ENCODE data around the gene SHISA7.

Gene SHISA7

GRCh38 chr19:55486971-55487923, 44.1 kb upstream of the SHISA7 start:
- Histone ChIP-seq H4K20me1 (no peaks in the 10 kb centered on the region; the same call in 1 of the 2 replicates), H3K4me2 (peak overlapping the region; percentile 96), H3K9ac (peak overlapping the region; percentile 85), H3K4me3 (peak overlapping the region; percentile 42; the same call in 1 of the 2 replicates), H3K36me3 (peaks cover 15% of the 10 kb centered on the region), H3K4me1 (peaks cover 73% of the 10 kb centered on the region), H3K9me3 (no peaks in the 10 kb centered on the region), H3K27me3 (no peaks in the 10 kb centered on the region), H3K27ac (peak overlapping the region; percentile 87)
- no peak for TF ChIP-seq Cebpa-rat (IDR thresholded peaks at IDR 0.05)

DNA sequence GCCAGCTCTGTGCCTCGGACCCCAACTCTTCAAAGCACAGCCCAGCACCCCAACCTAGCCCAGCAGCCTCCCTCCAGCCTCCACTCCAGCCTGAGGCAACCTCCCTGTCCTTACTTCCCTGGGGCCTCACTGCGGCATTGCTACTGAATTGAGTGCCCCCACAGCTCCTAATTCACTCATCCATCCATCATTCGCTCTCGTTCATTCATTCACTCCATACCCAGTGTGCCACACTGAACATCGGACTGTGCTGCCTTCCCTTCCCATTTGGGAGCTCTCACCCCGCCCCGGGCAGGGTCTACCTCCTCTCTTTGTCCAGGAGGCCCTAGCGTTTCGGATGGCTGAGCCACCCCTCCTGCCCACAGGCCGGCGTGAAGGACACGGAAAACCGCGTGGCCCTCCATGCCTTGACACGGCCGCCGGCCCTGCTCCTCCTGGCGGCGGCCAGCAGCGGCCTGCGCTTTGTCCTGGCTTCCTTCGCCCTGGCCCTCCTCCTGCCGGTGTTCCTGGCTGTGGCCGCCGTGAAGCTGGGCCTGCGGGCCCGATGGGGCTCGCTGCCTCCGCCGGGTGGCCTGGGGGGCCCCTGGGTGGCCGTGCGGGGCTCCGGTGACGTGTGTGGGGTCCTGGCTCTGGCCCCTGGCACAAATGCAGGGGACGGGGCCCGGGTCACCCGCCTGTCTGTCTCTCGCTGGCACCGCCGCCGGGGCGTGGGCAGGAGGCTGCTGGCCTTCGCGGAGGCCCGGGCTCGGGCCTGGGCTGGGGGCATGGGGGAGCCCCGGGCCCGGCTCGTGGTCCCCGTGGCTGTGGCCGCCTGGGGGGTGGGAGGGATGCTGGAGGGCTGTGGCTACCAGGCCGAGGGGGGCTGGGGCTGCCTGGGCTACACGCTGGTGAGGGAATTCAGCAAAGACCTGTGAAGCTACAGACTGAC, 43.2 kb upstream of the SHISA7 start:
- peak overlapping the region; percentile 96 for H3K4me2 ChIP-seq
- no peaks in the 10 kb centered on the region for H3K9me3 ChIP-seq
- H3K9ac ChIP-seq = peak overlapping the region; percentile 85
- no peaks in the 10 kb centered on the region for H3K27me3 ChIP-seq
- H4K20me1 ChIP-seq = no peaks in the 10 kb centered on the region; the same call in 1 of the 2 replicates
- H3K4me1 ChIP-seq = peaks cover 67% of the 10 kb centered on the region
- TF ChIP-seq Cebpa-rat (IDR thresholded peaks at IDR 0.05) = no peak
- peaks cover 18% of the 10 kb centered on the region for H3K36me3 ChIP-seq
- peak overlapping the region; percentile 80 for H3K4me3 ChIP-seq
- H3K27ac ChIP-seq = peak overlapping the region; percentile 87

GRCh38 chr19:55485439-55486011, 42.4 kb upstream of the SHISA7 start:
- H3K4me1 ChIP-seq = peaks cover 60% of the 10 kb centered on the region
- no peak for TF ChIP-seq Cebpa-rat (IDR thresholded peaks at IDR 0.05)
- H3K36me3 ChIP-seq = peaks cover 25% of the 10 kb centered on the region
- no peaks in the 10 kb centered on the region; the same call in 1 of the 2 replicates for H4K20me1 ChIP-seq
- H3K9me3 ChIP-seq = no peaks in the 10 kb centered on the region
- peak overlapping the region; percentile 87 for H3K27ac ChIP-seq
- H3K4me2 ChIP-seq = peak overlapping the region; percentile 96
- no peaks in the 10 kb centered on the region for H3K27me3 ChIP-seq
- peak overlapping the region; percentile 80 for H3K4me3 ChIP-seq
- peak overlapping the region; percentile 85 for H3K9ac ChIP-seq

DNA sequence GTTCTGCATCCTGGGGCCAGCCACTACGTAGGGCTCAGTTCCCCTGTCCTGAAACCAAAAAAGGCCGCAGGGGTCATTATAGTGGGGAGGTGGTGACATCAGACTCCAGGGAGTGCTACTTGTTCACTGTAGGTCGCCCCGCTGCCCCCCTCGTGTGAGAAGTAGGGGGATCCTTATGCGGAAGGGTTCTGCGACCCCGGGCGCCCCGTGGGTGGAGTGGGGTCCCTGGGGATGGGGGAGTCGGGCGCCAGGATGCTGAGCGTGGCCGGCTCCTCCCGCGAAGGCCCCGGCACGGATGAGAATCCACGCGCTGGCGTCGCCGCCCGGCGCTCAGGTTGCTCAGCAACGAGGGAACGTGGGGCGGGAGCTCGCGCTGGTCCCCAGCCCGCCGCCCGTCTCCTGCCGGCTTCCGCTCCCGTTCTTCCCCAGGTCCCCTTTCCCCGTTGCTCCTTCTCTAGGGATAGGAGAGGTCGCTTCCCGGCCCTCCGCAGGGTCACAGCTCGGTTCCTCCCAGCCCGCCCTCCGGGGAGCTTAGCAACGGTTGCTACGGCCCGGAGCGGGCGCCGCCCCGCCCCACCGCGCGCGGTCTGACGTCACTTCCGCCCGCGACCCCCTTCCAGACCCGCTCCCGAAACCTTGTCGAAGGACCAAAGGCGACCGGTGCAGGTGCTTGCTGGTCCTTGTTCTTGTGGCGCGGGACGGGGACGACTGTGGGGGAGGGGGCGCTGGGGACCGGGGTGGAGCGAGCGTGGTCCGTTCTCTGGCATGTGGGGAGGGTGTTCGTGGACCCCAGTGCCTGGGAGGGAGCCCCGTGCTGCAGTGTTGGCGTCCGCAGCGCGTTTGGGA, 41.7 kb upstream of the SHISA7 start, which contains the start of gene NAT14:
Gene NAT14 (plus strand): TSS at position 596 of the 846 bp plus-strand sequence. CDS start 521 bp downstream, outside the sequence.
- Histone ChIP-seq H3K36me3 (peaks cover 25% of the 10 kb centered on the region), H3K9ac (peak within 1 kb of the TSS; percentile 85), H3K4me3 (peak within 1 kb of the TSS; percentile 80), H4K20me1 (peaks cover under 1% of the 10 kb centered on the region), H3K27ac (peak within 1 kb of the TSS; percentile 87), H3K27me3 (no peaks in the 10 kb centered on the region), H3K9me3 (no peaks in the 10 kb centered on the region), H3K4me1 (peaks cover 57% of the 10 kb centered on the region), H3K4me2 (peak within 1 kb of the TSS; percentile 96)
- no peak for TF ChIP-seq Cebpa-rat (IDR thresholded peaks at IDR 0.05)

DNA sequence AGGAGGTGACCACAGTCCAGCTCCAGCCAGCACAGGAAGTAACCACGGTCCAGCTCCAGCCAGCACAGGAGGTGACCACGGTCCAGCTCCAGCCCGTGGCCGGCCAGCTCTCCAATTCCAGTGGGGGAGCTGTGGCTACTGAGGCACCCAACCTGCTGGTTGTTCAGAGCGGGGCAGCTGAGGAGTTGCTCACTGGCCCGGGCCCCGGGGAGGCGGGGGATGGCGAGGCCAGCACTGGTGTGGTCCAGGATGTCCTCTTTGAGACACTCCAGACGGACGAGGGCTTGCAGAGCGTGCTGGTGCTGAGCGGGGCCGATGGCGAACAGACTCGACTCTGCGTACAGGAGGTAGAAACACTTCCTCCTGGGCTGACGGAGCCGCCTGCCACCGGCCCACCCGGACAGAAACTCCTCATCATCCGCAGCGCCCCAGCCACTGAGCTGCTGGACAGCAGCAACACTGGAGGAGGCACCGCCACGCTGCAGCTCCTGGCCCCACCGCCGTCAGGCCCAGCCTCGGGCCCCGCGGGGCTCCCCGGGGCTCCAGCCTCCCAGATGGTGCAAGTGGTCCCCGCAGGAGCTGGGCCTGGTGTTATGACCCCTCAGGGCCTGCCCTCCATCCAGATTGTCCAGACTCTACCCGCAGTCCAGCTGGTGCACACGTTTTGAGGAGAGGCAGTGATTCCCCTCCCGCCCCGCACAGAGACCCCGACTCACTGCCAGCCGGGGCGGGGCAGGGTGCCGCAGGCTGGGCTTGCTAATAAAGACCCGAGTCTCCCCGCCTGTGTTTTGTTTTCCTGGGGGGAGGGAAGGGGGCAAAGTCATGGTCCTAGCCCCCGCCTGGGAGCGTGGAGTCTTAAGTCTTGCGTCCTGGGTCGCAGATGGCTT, 40.8 kb upstream of the SHISA7 start:
- Histone ChIP-seq H3K27ac (peak overlapping the region; percentile 87), H3K4me1 (peaks cover 57% of the 10 kb centered on the region), H3K4me2 (peak overlapping the region; percentile 96), H3K27me3 (no peaks in the 10 kb centered on the region), H3K4me3 (peak overlapping the region; percentile 80), H4K20me1 (peaks cover 10% of the 10 kb centered on the region), H3K9ac (peak overlapping the region; percentile 85), H3K9me3 (no peaks in the 10 kb centered on the region), H3K36me3 (peaks cover 25% of the 10 kb centered on the region)
- TF ChIP-seq Cebpa-rat (IDR thresholded peaks at IDR 0.05) = no peak

- H3K36me3 ChIP-seq = peaks cover 25% of the 10 kb centered on the region
- H3K9ac ChIP-seq = no peak overlapping the region
- peaks cover 11% of the 10 kb centered on the region for H4K20me1 ChIP-seq
- H3K9me3 ChIP-seq = no peaks in the 10 kb centered on the region
- H3K4me3 ChIP-seq = no peak overlapping the region
- peaks cover 60% of the 10 kb centered on the region for H3K4me1 ChIP-seq
- H3K4me2 ChIP-seq = no peak overlapping the region
- no peak for TF ChIP-seq Cebpa-rat (IDR thresholded peaks at IDR 0.05)
- H3K27ac ChIP-seq = no peak overlapping the region
- no peaks in the 10 kb centered on the region for H3K27me3 ChIP-seq
Measured at GRCh38 chr19:55482967-55483705, 40.0 kb upstream of the SHISA7 start.

- Histone ChIP-seq H3K9ac (no peak overlapping the region), H3K27ac (no peak overlapping the region), H3K4me2 (no peak overlapping the region), H3K27me3 (no peaks in the 10 kb centered on the region), H3K4me1 (peaks cover 61% of the 10 kb centered on the region), H4K20me1 (peaks cover 11% of the 10 kb centered on the region), H3K36me3 (peaks cover 25% of the 10 kb centered on the region), H3K4me3 (no peak overlapping the region), H3K9me3 (no peaks in the 10 kb centered on the region)
- TF ChIP-seq Cebpa-rat (IDR thresholded peaks at IDR 0.05) = no peak
Measured at GRCh38 chr19:55482156-55482961, 39.3 kb upstream of the SHISA7 start.

Data from BLaER1 (cell line).